Mesendoderm (in vitro differentiated cells): ENCODE data around the gene IQUB.
A peak's percentile ranks its signal among the peaks of the same experiment; 100 is the strongest.

Source experiments
- DNase-seq: peaks from one replicate; pipeline ENCODE4 v3.0.0; 2013
- H2AK5ac ChIP-seq: 2 replicates; pipeline ENCODE4 v1.6.1; 2013; ENCODE audit warnings: low read length, inconsistent platforms
- H2BK120ac ChIP-seq: 2 replicates; pipeline ENCODE4 v1.6.1; 2013; ENCODE audit warnings: low read depth, mild to moderate bottlenecking, low read length, moderate library complexity, mixed read lengths
- H2BK15ac ChIP-seq: replicated peaks from 2 replicates; pipeline ENCODE4 v1.6.1; 2013; ENCODE audit warnings: low read depth, mild to moderate bottlenecking, moderate library complexity
- H2BK5ac ChIP-seq: 2 replicates; pipeline ENCODE4 v1.6.1; 2013; ENCODE audit warnings: low read length, inconsistent platforms
- H3K18ac ChIP-seq: 2 replicates; pipeline ENCODE4 v1.6.1; 2013; ENCODE audit warnings: mild to moderate bottlenecking, low read length, mixed read lengths
- H3K23ac ChIP-seq: one replicate; pipeline ENCODE4 v1.6.1; 2013; ENCODE audit warnings: low read length
- H3K27ac ChIP-seq: 2 replicates; pipeline ENCODE4 v1.5.1; 2013; ENCODE audit warnings: low read depth, mild to moderate bottlenecking, inconsistent platforms, low read length, moderate library complexity
- H3K27me3 ChIP-seq: 2 replicates; pipeline ENCODE4 v1.6.1; 2013; ENCODE audit warnings: low read length, control low read depth, mild to moderate bottlenecking, inconsistent platforms; ENCODE audit not compliant: insufficient read depth, poor library complexity
- H3K36me3 ChIP-seq: 2 replicates; pipeline ENCODE4 v1.6.1; 2013; ENCODE audit warnings: low read length, inconsistent platforms; ENCODE audit not compliant: control insufficient read depth, insufficient read depth
- H3K4ac ChIP-seq: one replicate; pipeline ENCODE4 v1.6.1; 2013; ENCODE audit warnings: low read depth, mild to moderate bottlenecking, low read length, moderate library complexity
- H3K4me1 ChIP-seq: 2 replicates; pipeline ENCODE4 v1.6.1; 2013; ENCODE audit warnings: low read depth, low read length, inconsistent platforms; ENCODE audit not compliant: control insufficient read depth
- H3K4me2 ChIP-seq: 2 replicates; pipeline ENCODE4 v1.6.1; 2013; ENCODE audit warnings: low read length
- H3K4me3 ChIP-seq: 2 replicates; pipeline ENCODE4 v1.5.1; 2013; ENCODE audit warnings: mild to moderate bottlenecking, low read length
- H3K56ac ChIP-seq: one replicate; pipeline ENCODE4 v1.6.1; 2013; ENCODE audit warnings: low read length
- H3K79me1 ChIP-seq: 2 replicates; pipeline ENCODE4 v1.6.1; 2013; ENCODE audit warnings: low read length, inconsistent platforms
- H3K79me2 ChIP-seq: 2 replicates; pipeline ENCODE4 v1.6.1; 2013; ENCODE audit warnings: mild to moderate bottlenecking, low read length; ENCODE audit not compliant: control insufficient read depth, insufficient read depth
- H3K9ac ChIP-seq: 2 replicates; pipeline ENCODE4 v1.6.1; 2013; ENCODE audit warnings: low read length, inconsistent platforms
- H4K5ac ChIP-seq: one replicate; pipeline ENCODE4 v1.6.1; 2013; ENCODE audit warnings: low read length
- H4K8ac ChIP-seq: one replicate; pipeline ENCODE4 v1.6.1; 2013; ENCODE audit warnings: low read depth, mild to moderate bottlenecking, control low read depth, low read length, moderate library complexity
- WGBS: extraction: QIAGEN DNeasy Blood & Tissue Kit; methylation state at CpG from one replicate; pipeline ENCODE4 v1.1.7; 2013; ENCODE audit warnings: low lambda C conversion rate, missing lambda C conversion rate; ENCODE audit not compliant: insufficient coverage; ENCODE audit errors: extremely low coverage; 5-methylcytosine and 5-hydroxymethylcytosine counted together

Gene IQUB

GRCh38 chr7:123472327-123472726, 62.1 kb downstream of the IQUB start:
- no peak overlapping the region for H2BK15ac ChIP-seq
- H3K27ac ChIP-seq: no peak overlapping the region
- no peaks in the 10 kb centered on the region for H3K27me3 ChIP-seq
- no peak overlapping the region for H3K4ac ChIP-seq
- H3K4me1 ChIP-seq: no peaks in the 10 kb centered on the region
- no peaks in the 10 kb centered on the region for H3K79me1 ChIP-seq
- H2BK120ac ChIP-seq: no peak overlapping the region
- H3K36me3 ChIP-seq: no peaks in the 10 kb centered on the region
- no peak overlapping the region for H2BK5ac ChIP-seq
- no peaks in the 10 kb centered on the region for H3K79me2 ChIP-seq
- WGBS: no CpG with 5 or more reads among the region's 2 CpGs
- H3K9ac ChIP-seq: no peak overlapping the region
- no peak overlapping the region for H3K56ac ChIP-seq
- no peak overlapping the region for H3K4me2 ChIP-seq
- no peak overlapping the region for H2AK5ac ChIP-seq
- H4K5ac ChIP-seq: no peak overlapping the region
- no peak for DNase-seq
- no peak overlapping the region for H3K18ac ChIP-seq
- no peak overlapping the region for H4K8ac ChIP-seq
- H3K4me3 ChIP-seq: no peak overlapping the region
- H3K23ac ChIP-seq: no peak overlapping the region

DNA sequence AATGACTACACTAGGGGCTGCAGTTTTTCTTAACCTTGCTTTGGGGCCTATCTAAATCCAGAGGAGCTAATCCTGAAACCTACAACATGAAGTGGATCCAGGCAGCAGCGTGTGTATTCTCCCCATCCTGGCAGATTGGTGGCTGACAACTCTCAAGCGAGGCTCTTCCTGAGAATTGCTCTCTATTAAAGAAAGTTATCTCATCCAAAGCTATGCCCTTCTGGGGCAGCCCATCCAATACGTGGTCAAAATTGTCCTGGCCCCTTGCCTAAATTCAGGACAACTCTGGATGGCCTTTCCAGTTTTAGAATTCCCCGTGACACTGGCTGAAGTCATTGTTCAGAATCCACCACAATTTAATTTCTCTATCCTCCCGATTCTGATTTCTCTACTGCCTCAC, 66.1 kb downstream of the IQUB start:
- no peak overlapping the region for H4K8ac ChIP-seq
- WGBS: no CpG with 5 or more reads among the region's 5 CpGs
- no peak overlapping the region for H2BK120ac ChIP-seq
- H2BK15ac ChIP-seq: no peak overlapping the region
- H3K9ac ChIP-seq: no peak overlapping the region
- no peaks in the 10 kb centered on the region for H3K36me3 ChIP-seq
- no peak overlapping the region for H3K4ac ChIP-seq
- H3K4me2 ChIP-seq: no peak overlapping the region
- no peak overlapping the region for H3K4me3 ChIP-seq
- H4K5ac ChIP-seq: no peak overlapping the region
- H3K79me2 ChIP-seq: no peaks in the 10 kb centered on the region
- H3K79me1 ChIP-seq: no peaks in the 10 kb centered on the region
- H2BK5ac ChIP-seq: no peak overlapping the region
- H3K23ac ChIP-seq: no peak overlapping the region
- H3K18ac ChIP-seq: no peak overlapping the region
- no peaks in the 10 kb centered on the region for H3K27me3 ChIP-seq
- no peak for DNase-seq
- H3K4me1 ChIP-seq: no peaks in the 10 kb centered on the region
- H2AK5ac ChIP-seq: no peak overlapping the region
- H3K56ac ChIP-seq: no peak overlapping the region
- no peak overlapping the region for H3K27ac ChIP-seq

DNA sequence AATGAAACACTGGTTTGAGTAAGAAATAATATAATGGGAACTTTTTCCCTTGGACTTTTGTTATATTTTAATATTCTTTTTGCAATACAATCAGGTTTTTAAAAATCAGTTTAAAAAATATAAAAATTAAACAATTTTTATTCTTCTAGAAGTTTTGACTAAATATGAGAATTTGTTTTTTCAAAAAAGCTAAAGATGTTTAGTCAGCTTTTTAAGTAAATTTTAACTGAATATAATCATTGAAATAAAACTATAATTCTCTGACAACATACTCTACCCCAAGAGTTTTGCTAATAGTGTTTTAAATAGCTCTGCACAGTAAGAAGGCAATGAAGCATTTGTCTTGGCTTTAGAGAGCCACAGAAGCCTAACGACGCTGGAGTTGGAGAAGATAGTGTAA, 70.5 kb downstream of the IQUB start:
- H3K4ac ChIP-seq: no peak overlapping the region
- H4K5ac ChIP-seq: no peak overlapping the region
- WGBS: no CpG with 5 or more reads among the region's 2 CpGs
- H3K4me3 ChIP-seq: no peak overlapping the region
- H3K79me2 ChIP-seq: no peaks in the 10 kb centered on the region
- H3K4me1 ChIP-seq: no peaks in the 10 kb centered on the region
- H3K23ac ChIP-seq: no peak overlapping the region
- no peak overlapping the region for H3K9ac ChIP-seq
- no peaks in the 10 kb centered on the region for H3K36me3 ChIP-seq
- no peaks in the 10 kb centered on the region for H3K79me1 ChIP-seq
- H3K56ac ChIP-seq: no peak overlapping the region
- no peak overlapping the region for H3K4me2 ChIP-seq
- H3K18ac ChIP-seq: no peak overlapping the region
- H2BK120ac ChIP-seq: no peak overlapping the region
- no peak overlapping the region for H2AK5ac ChIP-seq
- no peak overlapping the region for H4K8ac ChIP-seq
- H3K27ac ChIP-seq: no peak overlapping the region
- DNase-seq: no peak
- no peak overlapping the region for H2BK15ac ChIP-seq
- H2BK5ac ChIP-seq: no peak overlapping the region
- no peaks in the 10 kb centered on the region for H3K27me3 ChIP-seq

GRCh38 chr7:123460616-123461015, 73.8 kb downstream of the IQUB start:
- no peak overlapping the region for H3K4me2 ChIP-seq
- H3K4me1 ChIP-seq: no peaks in the 10 kb centered on the region
- no peaks in the 10 kb centered on the region for H3K36me3 ChIP-seq
- no peak overlapping the region for H3K4me3 ChIP-seq
- no peak overlapping the region for H2BK15ac ChIP-seq
- H3K79me2 ChIP-seq: no peaks in the 10 kb centered on the region
- DNase-seq: peak; percentile 19
- H3K27me3 ChIP-seq: no peaks in the 10 kb centered on the region
- no peak overlapping the region for H2BK5ac ChIP-seq
- no peak overlapping the region for H3K56ac ChIP-seq
- no peak overlapping the region for H3K4ac ChIP-seq
- no peak overlapping the region for H3K23ac ChIP-seq
- WGBS: no CpG with 5 or more reads among the region's 3 CpGs
- H3K9ac ChIP-seq: no peak overlapping the region
- no peak overlapping the region for H2BK120ac ChIP-seq
- H3K27ac ChIP-seq: no peak overlapping the region
- no peak overlapping the region for H3K18ac ChIP-seq
- no peaks in the 10 kb centered on the region for H3K79me1 ChIP-seq
- H4K5ac ChIP-seq: no peak overlapping the region
- no peak overlapping the region for H2AK5ac ChIP-seq
- H4K8ac ChIP-seq: no peak overlapping the region

DNA sequence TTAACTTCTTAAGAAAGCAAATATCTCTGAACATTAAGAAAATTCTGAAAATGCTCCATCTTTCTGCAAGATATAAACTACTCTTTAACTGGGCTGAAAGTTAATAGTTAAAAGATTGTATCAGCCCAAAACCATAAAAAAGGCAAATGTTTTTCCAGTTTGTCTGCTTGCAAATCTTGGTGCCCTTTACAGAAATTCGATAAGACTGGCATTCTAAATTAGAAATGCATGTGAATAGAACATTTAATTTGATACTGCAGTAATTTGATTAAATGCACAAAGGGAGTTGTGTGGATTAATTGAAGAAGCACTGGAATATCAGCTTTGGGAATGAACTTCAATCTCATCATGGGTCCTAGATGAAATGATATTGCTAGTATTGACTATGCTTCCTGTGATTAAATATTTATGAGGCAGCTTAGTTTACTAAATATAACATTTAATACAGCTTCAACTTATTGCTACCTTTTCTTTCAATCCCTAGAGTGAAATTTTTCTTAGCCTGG, 78.4 kb downstream of the IQUB start:
- Histone ChIP-seq H4K5ac (no peak overlapping the region), H3K27ac (no peak overlapping the region), H3K4ac (no peak overlapping the region), H3K18ac (no peak overlapping the region), H3K27me3 (no peaks in the 10 kb centered on the region), H3K4me1 (no peaks in the 10 kb centered on the region), H3K79me2 (no peaks in the 10 kb centered on the region), H3K4me2 (no peak overlapping the region), H2BK5ac (no peak overlapping the region), H3K4me3 (no peak overlapping the region), H3K9ac (no peak overlapping the region), H2AK5ac (no peak overlapping the region), H3K23ac (no peak overlapping the region), H2BK15ac (no peak overlapping the region), H3K79me1 (no peaks in the 10 kb centered on the region), H3K56ac (no peak overlapping the region), H2BK120ac (no peak overlapping the region), H4K8ac (no peak overlapping the region), H3K36me3 (no peaks in the 10 kb centered on the region)
- DNase-seq: no peak
- no CpG with 5 or more reads among the region's 1 CpG for WGBS

DNA sequence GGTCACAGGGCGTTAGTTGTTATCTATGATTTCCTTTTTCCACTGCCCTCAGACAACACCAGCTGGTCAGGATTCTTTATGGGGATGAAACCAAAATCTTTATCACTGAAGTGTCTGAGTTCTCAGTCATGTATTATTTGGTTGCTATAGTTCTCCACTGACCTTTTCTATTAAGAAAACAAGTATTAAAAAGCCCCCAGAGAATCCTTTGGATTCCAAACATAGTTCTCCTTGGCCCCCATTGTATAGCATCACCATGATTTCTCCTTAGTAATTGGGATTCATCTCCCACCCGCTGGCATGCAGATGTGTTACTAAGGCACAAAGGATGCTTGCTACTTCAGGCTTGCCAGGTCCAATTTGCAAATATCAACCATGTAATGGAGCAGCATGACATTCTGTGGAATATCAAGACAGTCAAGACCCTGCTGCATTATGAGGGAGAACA, 94.3 kb downstream of the IQUB start:
- Histone ChIP-seq H2BK5ac (no peak overlapping the region), H3K27me3 (no peaks in the 10 kb centered on the region), H3K4ac (no peak overlapping the region), H2AK5ac (no peak overlapping the region), H2BK120ac (no peak overlapping the region), H2BK15ac (no peak overlapping the region), H3K18ac (no peak overlapping the region), H3K4me3 (no peak overlapping the region), H3K79me1 (no peaks in the 10 kb centered on the region), H3K9ac (no peak overlapping the region), H3K23ac (no peak overlapping the region), H3K36me3 (no peaks in the 10 kb centered on the region), H3K4me1 (peaks cover 2% of the 10 kb centered on the region), H3K27ac (no peak overlapping the region), H3K79me2 (no peaks in the 10 kb centered on the region), H3K4me2 (no peak overlapping the region), H4K8ac (no peak overlapping the region), H3K56ac (no peak overlapping the region), H4K5ac (no peak overlapping the region)
- no CpG with 5 or more reads among the region's 2 CpGs for WGBS
- peak; percentile 90 for DNase-seq
